GM21526 (cell line): ENCODE data around the gene UGCG.
"Not testable (repeated sequence)": the region's sequence is repeated elsewhere in the genome, so short reads cannot be mapped to it uniquely, and the experiment has no call there.

ENCODE experiments used
- ATAC-seq: cut with Tn5 transposase; IDR thresholded peaks from one replicate; pipeline ENCODE4 v1.9.1; 2021; ENCODE audit warnings: moderate library complexity; ENCODE audit not compliant: unreplicated experiment, low FRiP score

The UGCG gene

GRCh38 chr9:111895996-111896941 is at the start of gene UGCG:
Gene UGCG, plus strand, starts transcription at chr9:111896814. Its CDS starts 402 bp downstream, at chr9:111897216.
- ATAC-seq, result peak; percentile 82

GRCh38 chr9:111851553-111851952 is 45.1 kb upstream of the UGCG start:
- ATAC-seq, result no peak

- ATAC-seq, result no peak
Measured at GRCh38 chr9:111852291-111852690, 44.3 kb upstream of the UGCG start.

- ATAC-seq, result no peak
Measured at GRCh38 chr9:111853450-111853827, 43.2 kb upstream of the UGCG start.

- ATAC-seq, result no peak
Measured at GRCh38 chr9:111854799-111855198, 41.8 kb upstream of the UGCG start.

- no peak for ATAC-seq
Measured at GRCh38 chr9:111857555-111858211, 38.9 kb upstream of the UGCG start.

GRCh38 chr9:111860443-111860842 is 36.2 kb upstream of the UGCG start:
- no peak for ATAC-seq

GRCh38 chr9:111863636-111864035 is 33.0 kb upstream of the UGCG start:
- no peak for ATAC-seq

- ATAC-seq, result no peak
Measured at GRCh38 chr9:111866976-111867375, 29.6 kb upstream of the UGCG start.

GRCh38 chr9:111868475-111868874 is 28.1 kb upstream of the UGCG start:
- no peak for ATAC-seq

GRCh38 chr9:111870774-111871498 is 25.7 kb upstream of the UGCG start:
- no peak for ATAC-seq

- ATAC-seq, result no peak
Measured at GRCh38 chr9:111871499-111871855, 25.1 kb upstream of the UGCG start.

- ATAC-seq, result no peak
Measured at GRCh38 chr9:111872886-111873285, 23.7 kb upstream of the UGCG start.

- ATAC-seq, result no peak
Measured at GRCh38 chr9:111873901-111874300, 22.7 kb upstream of the UGCG start.

GRCh38 chr9:111874500-111874899 is 22.1 kb upstream of the UGCG start:
- ATAC-seq, result no peak

GRCh38 chr9:111875291-111875690 is 21.3 kb upstream of the UGCG start:
- not testable (repeated sequence) for ATAC-seq

- ATAC-seq, result not testable (repeated sequence)
Measured at GRCh38 chr9:111875691-111876090, 20.9 kb upstream of the UGCG start.

GRCh38 chr9:111876179-111876578 is 20.4 kb upstream of the UGCG start:
- no peak for ATAC-seq

GRCh38 chr9:111877420-111877819 is 19.2 kb upstream of the UGCG start:
- no peak for ATAC-seq

GRCh38 chr9:111878946-111879345 is 17.7 kb upstream of the UGCG start:
- no peak for ATAC-seq
